SU-DHL-6 (cell line): ENCODE data around the gene EPB41L4A.

ENCODE experiments used
- CTCF ChIP-seq: fragments of 200-600 bp; sonication (generic); IDR thresholded peaks from one replicate; pipeline ENCODE4 v1.5.1; 2017; ENCODE audit warnings: antibody characterized with exemption, mild to moderate bottlenecking, low read length, moderate library complexity; ENCODE audit not compliant: insufficient read depth, poor library complexity, severe bottlenecking
- EZH2phosphoT487 ChIP-seq: fragments of 200-600 bp; sonication (generic), shearing (Covaris generic); conservative IDR thresholded peaks from 2 replicates; pipeline ENCODE4 v1.6.1; 2018; ENCODE audit warnings: mild to moderate bottlenecking, antibody characterized with exemption, low read length, moderate library complexity, mixed read lengths

- TF ChIP-seq CTCF = no peak
- TF ChIP-seq EZH2phosphoT487 = no peak
Observed at GRCh38 chr5:112445626-112446350, 26.7 kb upstream of the EPB41L4A start.
